Measurements from ENCODE around the gene CD5L.

Gene CD5L

DNA sequence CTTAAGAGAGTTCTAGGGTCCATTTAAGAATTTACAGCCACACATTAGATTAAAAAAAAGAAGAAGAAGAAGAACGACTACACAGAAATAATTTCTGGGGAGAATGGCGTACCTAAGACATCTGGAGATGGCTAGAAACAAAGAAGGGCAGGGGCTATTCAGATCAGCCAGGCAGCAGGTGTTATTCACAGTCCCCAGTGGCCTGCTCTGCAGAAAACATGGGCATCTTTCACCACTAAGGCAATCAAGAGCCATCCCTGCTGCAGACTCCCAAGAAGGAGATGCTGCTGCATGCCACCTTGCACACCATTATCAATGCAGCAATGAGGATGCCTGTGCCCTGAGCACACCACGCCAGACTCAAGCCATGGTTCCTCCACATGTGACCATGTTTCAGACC lies 56.8 kb downstream of the CD5L start:
- no peak for TF ChIP-seq ZFX (IDR thresholded peaks at IDR 0.05)
- TF ChIP-seq, protein P1, sequence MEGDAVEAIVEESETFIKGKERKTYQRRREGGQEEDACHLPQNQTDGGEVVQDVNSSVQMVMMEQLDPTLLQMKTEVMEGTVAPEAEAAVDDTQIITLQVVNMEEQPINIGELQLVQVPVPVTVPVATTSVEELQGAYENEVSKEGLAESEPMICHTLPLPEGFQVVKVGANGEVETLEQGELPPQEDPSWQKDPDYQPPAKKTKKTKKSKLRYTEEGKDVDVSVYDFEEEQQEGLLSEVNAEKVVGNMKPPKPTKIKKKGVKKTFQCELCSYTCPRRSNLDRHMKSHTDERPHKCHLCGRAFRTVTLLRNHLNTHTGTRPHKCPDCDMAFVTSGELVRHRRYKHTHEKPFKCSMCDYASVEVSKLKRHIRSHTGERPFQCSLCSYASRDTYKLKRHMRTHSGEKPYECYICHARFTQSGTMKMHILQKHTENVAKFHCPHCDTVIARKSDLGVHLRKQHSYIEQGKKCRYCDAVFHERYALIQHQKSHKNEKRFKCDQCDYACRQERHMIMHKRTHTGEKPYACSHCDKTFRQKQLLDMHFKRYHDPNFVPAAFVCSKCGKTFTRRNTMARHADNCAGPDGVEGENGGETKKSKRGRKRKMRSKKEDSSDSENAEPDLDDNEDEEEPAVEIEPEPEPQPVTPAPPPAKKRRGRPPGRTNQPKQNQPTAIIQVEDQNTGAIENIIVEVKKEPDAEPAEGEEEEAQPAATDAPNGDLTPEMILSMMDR (conservative IDR thresholded peaks at IDR 0.05), result no peak
- H3K27ac ChIP-seq, result no peak overlapping the region

DNA sequence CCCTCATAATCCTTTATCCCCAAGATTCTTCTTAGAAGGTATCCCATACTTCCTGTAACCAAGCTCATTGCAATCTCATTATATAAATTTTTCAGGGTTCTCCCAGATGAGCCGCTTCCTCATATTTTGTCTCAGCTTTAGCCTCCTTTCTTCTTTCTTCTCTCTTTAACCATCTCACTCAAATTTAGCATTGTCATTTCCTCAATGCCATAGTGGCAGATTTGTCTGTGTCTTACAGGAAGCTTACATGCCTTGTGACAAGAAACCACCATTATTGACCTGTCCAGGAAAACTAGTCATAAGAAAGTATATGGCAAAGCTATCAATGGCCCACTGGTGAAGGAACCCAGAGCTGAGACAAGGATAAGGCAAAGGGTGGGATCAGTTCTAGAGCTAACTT lies 58.7 kb downstream of the CD5L start:
- TF ChIP-seq, protein P1 (conservative IDR thresholded peaks at IDR 0.05), result no peak
- no peak for TF ChIP-seq ZFX (IDR thresholded peaks at IDR 0.05)
- H3K27ac ChIP-seq, result no peak overlapping the region

DNA sequence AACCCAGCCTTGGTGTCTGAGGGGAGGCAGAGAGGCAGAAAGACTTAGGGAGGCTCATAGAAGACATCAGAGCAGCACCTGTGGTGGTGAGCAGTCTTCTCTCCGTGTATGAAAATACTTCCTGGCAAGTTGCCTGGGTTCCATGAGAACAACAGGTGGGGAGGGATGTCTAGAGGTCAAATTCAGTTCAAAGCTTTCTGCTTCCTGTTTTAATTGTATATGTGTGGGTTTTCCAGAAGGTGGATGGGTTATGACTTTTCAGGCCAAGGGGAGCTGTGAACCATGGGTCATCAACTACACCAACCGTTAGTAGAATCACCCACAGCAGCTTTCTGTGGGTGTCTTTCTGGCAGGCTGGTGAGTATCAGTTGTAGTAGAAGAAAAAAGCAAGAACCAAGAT lies 60.6 kb downstream of the CD5L start:
- H3K27ac ChIP-seq, result no peak overlapping the region

More for the DNA sequence above, 60.6 kb downstream of the CD5L start:
- no peak for TF ChIP-seq ZFX (IDR thresholded peaks at IDR 0.05)
- TF ChIP-seq, protein P1 (conservative IDR thresholded peaks at IDR 0.05), result no peak
